Femur (tissue), 1 donor: ENCODE measurements around the gene PIK3IP1.
"Not testable (repeated sequence)": the region's sequence is repeated elsewhere in the genome, so short reads cannot be mapped to it uniquely, and the experiment has no call there.

ENCODE experiments used
- DNase-seq: peaks from one replicate; pipeline ENCODE4 v3.0.0-alpha.2; 2017

The PIK3IP1 gene

GRCh38 chr22:31248138-31248745, 44.0 kb downstream of the PIK3IP1 start:
- DNase-seq = peak; percentile 89

DNA sequence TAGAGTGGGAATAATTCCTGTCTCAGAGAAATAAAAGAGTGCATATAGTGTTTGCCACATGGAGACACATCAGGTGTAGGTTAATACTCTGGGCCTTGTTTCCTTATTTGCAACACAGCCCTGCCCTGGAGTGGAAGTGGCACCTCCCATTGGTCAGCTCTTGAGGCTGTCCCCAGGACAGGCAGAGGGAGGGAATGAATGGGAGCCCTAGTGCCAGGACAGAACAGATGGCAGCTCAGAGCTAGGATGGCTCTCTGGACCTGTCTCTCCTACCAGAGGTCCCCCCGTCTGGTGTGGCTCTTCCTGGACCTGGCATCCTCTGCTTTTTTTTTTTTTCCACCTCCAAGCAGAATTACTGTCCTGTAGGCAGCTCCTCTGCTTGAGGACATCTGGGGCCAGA, 44.6 kb downstream of the PIK3IP1 start:
- DNase-seq = no peak

GRCh38 chr22:31246687-31247086, 45.6 kb downstream of the PIK3IP1 start:
- DNase-seq = no peak

GRCh38 chr22:31245998-31246397, 46.3 kb downstream of the PIK3IP1 start:
- DNase-seq = not testable (repeated sequence)

DNA sequence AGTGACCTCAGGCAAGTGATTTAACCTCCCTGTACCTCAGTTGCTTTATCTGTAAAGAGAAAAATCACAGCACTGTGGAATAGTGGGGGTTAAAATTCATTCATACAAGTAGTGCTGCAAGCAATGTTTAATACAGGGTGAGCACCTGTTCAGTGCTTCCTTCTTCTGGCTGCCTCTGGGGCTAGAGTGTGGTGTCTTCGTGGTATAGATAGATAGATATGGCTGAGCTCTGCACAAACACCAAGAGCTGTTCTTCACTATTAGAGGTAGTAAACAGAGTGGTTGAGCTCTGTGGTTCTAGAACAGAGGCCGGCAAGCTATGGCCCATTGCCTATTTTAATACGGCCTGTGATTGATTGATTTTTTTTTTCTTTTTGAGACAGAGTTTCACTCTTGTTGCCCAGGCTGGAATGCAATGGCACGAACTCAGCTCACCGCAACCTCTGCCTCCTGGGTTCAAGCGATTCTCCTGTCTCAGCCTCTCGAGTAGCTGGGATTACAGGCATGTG, 47.3 kb downstream of the PIK3IP1 start:
- no peak for DNase-seq

DNA sequence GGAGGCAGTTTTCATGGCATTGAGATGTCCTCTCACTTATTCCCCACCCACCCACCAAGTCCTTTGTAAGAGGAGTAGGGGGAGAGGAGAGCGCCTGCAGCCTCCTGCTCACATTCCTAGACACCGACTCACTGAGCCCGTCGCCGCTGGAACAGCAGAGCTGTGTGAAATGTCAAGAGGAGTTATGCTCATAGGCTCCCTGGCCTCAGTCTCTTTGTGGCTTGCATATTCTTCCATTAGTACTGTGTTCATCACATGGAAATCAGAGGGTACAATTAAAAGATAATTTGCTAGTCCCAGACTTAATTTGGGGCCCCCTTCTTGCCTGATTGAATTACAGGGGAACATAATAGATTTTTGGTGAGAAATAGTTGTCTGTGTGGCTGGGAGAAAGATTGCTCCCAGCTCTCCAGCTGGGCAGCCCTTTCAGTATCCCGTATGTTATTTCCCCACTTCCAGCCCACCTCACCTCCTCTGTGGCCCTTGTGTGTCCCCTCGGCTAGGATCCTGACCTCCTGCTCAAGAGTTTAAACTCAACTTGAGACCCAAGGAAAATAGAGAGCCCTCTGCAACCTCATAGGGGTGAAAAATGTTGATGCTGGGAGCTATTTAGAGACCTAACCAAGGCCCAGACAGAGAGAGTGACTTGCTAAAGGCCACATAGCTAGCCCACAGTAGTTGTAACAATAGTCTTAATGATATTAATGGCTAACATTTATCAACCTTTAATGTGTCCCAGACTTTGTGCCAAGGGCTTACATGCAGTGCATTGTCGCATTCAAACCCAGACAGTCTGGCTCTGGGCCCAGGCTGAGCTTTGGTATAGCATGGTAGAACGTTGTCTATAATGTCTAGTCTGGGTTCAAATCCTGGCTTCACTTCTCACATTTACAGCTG, 48.0 kb downstream of the PIK3IP1 start:
- peak; percentile 25 for DNase-seq

DNA sequence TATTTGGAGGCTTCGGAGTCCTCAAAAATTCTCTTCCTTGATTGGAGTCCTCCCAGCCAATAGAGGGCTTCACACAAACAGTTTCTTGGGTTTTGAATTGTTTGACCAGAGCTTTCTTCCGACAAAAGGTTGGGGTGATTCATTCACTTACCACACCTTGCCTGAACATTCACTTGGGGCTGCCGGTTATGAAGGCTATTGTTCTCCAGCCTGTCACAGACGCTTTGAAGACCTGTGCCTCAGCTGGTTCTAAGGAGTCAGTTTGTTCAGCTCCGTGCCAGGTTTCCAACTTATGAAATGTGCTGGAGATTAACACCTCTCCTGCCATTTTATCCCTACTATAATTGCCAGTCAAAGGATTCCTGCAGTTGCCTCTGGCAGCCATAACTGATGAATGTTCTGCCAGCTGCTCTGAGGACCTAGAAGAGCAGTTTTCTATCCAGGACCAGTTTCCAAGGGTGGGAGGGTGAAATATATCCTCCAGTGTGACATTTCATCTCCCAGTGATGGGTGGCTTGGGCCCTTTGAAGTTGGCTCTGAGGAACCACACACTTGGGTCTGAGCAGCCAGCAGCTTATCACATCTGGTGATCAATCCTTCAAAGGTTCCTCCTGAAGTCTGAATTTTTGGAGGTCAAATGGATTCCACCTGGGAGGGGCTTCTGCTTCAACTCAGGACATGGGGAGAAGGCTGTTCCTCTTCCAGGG, 48.8 kb downstream of the PIK3IP1 start:
- no peak for DNase-seq

DNA sequence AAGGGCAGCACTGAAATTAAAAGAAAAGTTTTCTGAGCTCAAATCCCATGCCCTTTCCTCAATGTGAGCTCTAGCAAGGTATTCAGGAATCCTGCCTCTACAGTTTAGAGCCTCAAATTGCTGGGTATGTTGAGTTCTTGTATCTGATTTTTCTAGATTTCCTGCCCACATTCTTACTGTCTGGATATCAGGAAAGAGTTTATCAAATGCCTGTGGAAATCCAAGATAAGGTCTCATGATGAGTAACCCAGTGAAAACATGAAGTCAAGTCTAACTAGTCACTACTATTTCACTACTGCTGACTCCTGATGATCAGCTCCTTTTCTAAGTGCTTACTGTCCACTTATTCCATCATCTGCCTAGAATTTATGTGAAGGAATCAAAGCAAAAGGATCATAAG, 50.4 kb downstream of the PIK3IP1 start:
- DNase-seq = no peak

DNA sequence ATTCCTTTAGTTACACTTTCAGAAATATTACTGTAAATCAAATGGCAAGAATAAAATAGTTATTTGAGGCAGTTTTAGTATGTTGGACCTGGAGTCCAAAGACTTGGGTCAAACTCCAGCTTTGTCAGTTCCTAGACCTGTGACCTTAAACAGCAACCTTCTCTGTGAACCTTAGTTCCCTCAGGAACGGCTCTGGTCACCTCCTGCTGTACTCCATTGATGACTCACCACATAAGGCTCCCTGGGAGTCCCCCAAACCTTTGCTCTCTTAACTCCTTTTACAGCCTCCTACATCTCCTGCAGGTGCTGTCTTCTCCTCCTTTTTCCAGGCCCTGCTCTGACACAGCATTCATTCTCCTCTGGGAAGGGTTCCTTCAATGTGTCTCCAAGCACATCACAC, 51.1 kb downstream of the PIK3IP1 start:
- DNase-seq = no peak

GRCh38 chr22:31239771-31240370, 52.4 kb downstream of the PIK3IP1 start:
- DNase-seq = no peak

DNA sequence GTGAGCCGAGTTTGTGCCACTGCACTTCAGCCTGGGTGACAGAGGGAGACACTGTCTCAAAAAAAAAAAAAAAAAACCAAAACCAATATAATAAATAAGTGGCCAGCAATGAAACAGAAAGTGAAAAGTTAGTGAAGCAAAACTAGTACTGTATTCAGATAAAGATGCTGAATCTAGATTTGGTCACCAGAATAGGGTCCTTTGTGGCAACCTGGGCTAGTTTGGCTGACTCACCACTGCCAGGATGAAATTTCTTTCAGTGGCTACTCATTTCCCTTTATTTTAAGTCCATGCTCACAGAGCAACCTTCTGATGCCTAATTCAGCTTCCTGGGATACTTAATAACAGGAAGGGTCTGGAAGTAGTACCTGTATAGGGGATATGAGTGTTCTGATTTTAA, 54.2 kb downstream of the PIK3IP1 start:
- DNase-seq = no peak

DNA sequence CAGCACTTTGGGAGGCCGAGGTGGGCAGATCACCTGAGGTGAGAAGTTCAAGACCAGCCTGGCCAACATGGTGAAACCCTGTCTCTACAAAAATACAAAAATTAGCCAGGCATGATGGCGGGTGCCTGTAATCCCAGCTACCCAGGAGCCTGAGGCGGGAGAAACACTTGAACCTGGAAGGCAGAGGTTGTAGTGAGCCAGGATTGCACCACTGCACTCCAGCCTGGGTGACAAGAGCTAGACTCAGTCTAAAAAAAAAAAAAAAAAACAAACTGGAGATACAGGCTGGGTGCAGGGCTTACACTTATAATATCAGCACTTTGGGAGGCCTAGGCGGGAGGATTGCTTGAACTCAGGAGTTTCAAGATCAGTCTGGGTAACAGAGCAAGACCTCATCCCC, 56.2 kb downstream of the PIK3IP1 start:
- not testable (repeated sequence) for DNase-seq

- no peak for DNase-seq
These were observed 57.2 kb downstream of the PIK3IP1 start for GRCh38 chr22:31235081-31235480.

DNA sequence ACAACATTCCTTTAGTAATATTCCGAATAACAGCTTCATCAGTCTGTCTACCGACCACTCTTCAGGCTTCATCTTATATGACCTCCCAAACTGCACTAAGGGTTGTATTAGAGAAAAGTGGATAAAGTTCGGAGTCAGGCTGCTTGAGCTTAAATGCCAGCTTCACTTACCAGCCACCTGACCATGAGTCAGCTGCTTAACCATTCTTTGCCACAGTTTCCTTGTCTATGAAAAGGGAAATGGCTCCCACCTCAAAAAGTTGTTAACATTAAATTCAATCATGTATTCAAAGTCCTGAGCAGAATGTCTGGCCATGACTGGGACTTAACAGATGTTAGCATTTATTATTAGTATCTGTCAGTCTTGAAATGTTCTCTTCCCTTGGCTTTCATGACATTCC, 59.3 kb downstream of the PIK3IP1 start:
- DNase-seq = no peak
